ENCODE results near the gene SLC30A7.
"Not testable (repeated sequence)": the region's sequence is repeated elsewhere in the genome, so short reads cannot be mapped to it uniquely, and the experiment has no call there.

The SLC30A7 gene

DNA sequence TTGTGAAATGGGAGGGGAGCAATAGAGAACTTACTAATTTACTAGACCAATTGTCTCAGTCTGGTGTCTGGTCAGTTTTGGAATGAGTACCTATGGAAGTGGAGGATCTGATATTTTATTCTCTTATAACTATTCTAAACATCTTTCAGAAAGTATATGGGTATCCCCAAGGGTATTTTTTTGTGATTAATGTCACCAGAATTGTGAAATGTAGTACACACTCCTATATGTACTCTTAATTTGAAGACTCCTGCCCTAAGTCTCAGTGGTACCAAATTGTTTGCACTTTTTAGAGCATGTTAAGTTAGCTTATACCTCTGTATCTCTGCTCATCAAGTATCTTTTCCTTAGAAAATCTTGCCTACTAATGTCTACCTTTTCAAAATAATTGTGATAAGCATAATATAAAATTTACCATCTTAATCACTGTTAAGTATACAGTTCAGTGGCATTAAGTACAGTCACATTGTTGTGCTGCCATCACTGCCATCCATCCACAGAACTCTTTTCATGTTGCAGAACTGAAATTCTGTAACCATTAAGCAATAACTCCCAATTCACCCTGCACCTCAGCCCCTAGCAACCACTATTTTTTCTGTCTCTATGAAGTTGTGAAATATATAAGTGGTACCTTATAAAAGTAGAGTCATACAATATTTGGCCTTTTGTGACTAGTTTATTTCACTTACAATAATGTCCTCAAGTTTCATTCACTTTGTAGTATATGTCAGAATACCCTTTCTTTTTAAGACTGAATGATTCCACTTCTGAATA, 40.5 kb downstream of the SLC30A7 start:
- no peak for DNase-seq (ENCODE audit: low read depth, low spot score)

DNA sequence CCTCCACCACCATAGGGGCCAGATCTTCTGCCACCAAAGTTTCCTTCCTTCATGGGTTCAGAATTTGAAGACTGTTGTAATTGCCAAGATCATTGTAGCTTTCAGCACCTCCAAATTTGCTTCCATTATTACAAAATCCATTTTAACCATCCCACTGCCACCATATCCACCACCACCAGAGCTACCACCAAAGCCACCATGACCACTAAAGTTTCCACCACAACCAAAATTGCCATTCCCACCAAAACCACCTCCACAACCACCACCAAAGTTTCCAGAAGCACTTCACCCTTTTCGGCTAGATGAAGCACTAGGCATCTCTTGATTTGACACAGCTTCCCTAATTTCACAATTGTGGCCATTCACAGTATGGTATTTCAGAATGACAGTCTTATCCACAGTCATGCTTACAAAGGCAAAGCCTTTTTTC, 45.2 kb downstream of the SLC30A7 start:
- no peak for DNase-seq (ENCODE audit: low read depth, low spot score)

DNA sequence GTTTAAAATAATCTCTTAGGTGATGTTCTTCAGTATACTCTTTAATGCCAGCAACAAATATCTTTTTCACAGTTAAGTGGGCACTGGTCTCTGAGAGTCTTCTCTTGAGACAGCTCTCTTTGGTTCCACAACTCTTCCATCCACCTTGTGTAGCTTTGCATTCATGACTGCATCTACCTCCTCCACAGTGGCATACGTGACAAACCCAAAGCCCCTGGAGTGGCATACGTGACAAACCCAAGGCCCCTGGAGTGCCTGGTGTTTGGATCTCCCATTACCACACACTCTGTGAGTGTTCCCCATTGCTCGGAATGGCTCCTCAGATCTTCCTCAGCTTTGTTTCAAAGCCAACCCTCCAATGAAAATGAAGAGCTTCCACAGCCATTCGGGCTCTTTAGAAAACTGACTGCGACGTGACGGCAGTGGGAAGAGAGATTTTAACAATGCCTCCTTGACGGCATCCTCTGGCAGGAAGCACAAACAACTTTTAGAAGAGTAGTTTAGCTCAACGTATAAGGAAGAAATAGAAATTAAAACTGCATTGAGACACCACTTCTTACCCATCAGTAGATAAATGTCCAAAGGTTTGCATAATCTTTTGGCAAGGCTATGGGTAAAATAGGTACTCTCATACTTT, 45.8 kb downstream of the SLC30A7 start:
- DNase-seq (ENCODE audit: low read depth, low spot score): no peak

DNA sequence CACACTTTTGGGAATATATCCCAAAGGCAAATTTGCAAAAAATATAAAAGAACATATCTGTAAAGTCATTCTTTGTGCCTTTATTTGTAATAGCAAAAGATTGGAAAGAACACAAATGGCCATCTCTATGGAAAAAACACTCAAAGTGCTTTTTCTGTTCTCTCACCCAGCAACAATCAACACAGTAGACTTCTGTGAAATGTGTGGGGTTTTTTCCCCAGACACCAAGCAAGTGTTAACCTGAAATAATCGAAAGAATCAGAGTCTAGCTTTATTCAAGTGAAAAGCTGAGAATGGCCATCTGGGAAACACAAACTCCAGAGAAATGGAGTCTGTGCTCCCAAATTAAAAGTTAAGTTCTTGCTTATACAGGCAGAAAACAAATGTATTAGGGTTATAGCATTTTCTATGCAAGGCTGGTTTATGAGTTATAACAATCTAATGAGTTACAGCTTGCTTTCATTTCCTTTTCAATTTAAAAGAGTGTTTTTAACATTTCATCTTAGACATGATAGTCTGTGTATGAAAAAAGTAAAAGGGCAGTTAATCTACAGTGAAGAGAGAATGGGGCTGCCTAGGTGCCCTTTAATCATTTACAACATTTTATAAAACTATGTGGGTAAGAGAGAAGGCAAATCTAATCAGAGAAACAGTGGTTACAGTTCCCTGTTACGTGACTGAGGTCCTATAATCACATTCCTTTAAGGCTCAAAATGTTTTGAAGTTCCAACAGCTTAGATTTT, 46.6 kb downstream of the SLC30A7 start:
- no peak for DNase-seq (ENCODE audit: low read depth, low spot score)

DNA sequence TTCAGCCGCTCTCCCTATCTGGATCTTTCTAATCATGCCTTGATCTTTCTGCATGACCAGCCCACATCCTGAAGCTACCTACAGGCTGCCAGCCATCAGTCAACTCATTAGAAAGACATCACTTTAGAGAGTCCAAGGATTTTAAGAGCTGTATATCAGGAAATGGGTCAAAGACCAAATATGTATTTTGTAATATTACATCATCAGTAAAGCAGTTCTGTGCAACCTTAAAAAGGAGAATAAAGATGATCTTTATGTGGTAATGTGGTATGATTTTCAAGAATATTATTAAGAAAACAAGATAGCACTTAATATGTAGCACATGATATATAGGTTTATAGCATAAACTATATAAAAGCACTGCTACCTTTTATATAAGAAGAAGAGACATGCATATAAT, 47.6 kb downstream of the SLC30A7 start:
- DNase-seq (ENCODE audit: low read depth, low spot score): no peak

DNA sequence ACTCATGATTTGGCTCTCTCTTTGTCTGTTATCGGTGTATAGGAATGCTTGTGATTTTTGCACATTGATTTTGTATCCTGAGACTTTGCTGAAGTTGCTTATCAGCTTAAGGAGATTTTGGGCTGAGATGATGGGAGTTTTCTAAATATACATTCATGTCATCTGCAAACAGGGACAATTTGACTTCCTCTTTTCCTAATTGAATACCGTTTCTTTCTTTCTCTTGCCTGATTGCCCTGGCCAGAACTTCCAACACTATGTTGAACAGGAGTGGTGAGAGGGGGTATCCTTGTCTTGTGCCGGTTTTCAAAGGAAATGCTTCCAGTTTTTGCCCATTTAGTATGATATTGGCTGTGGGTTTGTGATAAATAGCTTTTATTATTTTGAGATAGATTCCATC, 50.2 kb downstream of the SLC30A7 start:
- not testable (repeated sequence) for DNase-seq (ENCODE audit: low read depth, low spot score)

GRCh38 chr1:100947816-100948215, 51.9 kb downstream of the SLC30A7 start:
- DNase-seq (ENCODE audit: low read depth, low spot score): not testable (repeated sequence)

DNA sequence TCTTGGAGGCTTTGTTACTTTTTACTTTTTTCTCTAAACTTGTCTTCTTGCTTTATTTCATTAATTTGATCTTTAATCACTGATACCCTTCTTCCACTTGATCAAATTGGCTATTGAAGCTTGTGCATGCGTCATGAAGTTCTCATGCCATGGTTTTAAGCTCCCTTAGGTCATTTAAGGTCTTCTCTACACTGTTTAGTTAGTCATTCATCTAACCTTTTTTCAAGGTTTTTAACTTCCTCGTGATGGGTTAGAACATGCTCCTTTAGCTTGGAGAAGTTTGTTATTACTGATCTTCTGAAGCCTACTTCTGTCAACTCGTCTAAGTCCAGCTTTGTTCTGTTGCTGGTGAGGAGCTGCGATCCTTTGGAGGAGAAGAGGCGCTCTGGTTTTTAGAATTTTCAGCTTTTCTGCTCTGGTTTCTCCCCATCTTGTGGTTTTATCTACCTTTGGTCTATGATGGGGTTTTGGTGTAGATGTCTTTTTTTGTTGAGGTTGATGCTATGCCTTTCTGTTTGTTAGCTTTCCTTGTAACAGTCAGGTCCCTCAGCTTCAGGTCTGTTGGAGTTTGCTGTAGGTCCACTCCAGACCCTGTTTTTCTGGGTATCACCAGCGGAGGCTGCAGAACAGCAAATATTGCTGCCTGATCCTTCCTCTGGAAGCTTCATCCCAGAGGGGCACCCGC, 53.0 kb downstream of the SLC30A7 start:
- not testable (repeated sequence) for DNase-seq (ENCODE audit: low read depth, low spot score)

DNA sequence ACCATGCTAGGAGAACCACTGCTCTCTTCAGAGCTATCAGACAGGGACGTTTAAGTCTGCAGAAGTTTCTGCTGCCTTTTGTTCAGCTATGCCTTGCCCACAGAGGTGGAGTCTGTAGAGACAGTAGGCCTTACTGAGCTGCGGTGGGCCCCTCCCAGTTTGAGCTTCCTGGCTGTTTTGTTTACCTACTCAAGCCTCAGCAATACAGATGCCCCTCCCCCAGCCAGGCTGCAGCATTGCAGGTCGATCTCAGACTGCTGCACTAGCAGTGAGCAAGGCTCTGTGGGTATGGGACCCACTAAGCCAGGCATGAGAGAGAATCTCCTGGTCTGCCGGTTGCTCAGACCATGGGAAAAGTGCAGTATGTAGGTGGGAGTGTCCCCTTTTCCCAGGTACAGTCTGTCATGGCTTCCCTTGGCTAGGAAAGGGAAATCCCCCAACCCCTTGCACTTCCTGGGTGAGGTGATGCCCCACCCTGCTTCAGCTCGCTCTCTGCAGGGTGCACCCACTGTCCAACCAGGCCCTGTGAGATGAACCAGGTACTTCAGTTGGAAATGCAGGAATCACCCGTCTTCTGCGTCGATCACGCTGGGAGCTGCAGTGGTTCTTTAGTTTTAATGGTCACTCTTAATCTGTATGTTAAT, 53.7 kb downstream of the SLC30A7 start:
- peak; percentile 70 for DNase-seq (ENCODE audit: low read depth, low spot score)

GRCh38 chr1:100950337-100950736, 54.4 kb downstream of the SLC30A7 start:
- DNase-seq (ENCODE audit: low read depth, low spot score): no peak

DNA sequence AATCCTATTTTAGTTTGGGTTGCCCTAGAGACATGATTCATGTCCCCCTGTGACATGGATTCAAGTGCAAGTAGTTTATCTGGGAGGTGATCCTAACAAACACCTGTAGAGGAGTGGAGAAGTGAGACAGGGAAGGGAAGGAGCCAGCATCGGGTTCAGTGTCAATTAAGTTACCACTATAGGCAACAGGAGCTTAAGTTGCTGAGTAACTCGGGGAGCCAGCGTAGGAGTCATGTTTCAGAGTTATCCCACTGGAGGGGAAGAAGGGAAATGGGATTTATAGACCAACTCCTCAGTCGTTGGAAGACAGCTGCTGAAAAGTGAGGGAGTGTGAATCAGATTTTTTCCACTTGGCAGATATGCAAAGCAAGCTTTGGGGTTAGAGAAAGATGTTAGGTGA, 54.9 kb downstream of the SLC30A7 start:
- DNase-seq (ENCODE audit: low read depth, low spot score): peak; percentile 3

DNA sequence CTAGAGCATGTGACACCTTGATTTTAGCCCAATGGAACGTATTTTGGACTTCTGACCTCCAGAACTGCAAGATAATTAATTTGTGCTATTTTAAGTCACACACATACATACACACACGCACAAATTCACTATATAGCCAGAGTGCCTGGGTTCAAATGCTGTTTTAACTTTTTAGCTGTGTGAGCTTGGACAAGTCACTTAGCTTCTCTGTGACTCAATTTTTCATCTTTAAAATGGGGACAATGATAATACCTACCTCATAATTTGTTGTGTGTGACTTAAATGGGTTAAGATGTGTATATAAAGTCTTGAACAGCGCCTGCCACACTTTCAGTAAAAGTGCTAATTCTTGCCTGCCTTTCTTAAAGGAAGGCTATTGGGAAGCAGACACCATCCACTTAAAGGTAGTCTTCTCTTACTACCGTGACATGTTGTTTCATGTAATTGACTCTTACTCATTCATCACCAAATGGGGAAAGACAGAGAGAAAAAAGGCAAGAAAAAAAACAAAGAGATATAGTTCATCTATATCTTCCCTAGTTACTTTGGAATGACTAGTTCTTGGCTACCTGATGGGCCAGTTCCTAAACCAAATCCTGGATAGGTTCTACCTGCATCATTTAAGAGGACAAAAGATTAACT, 56.3 kb downstream of the SLC30A7 start:
- DNase-seq (ENCODE audit: low read depth, low spot score): no peak

GRCh38 chr1:100952970-100953369, 57.1 kb downstream of the SLC30A7 start:
- DNase-seq (ENCODE audit: low read depth, low spot score): not testable (repeated sequence)

DNA sequence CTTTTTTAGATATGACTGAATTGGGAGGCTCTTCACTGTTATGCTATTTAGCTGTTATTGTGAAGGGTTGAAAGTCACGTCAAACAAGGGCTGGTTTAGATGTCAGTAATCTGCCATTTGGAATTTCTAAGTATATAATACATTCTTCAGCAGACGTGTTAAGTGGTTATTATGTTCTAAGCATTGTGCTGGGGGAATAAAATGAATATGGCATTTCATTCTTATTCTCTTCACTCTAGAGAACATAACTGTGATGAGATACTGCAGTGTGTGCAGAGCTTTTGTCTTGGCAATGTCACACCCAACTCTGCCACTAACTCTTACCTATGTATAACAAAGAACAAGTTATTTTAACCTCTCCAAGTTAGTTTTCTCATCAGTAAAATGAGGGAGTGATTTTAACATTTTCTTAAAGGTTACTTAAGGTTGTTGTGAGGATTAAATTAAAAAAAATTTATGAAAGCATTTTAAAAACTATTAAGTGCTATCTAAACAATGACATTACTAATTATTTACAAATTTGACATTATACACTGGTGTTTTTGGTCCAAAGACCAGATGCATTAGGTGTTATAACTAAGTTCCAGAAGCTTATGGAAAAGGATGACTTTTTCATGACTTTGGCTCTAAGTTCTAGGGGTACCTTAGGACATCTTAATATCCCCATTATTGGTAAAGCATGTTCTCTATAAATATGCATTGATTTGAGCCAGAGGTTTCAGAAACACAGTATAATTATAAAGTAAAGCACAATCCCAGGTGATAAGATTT, 58.3 kb downstream of the SLC30A7 start:
- no peak for DNase-seq (ENCODE audit: low read depth, low spot score)

DNA sequence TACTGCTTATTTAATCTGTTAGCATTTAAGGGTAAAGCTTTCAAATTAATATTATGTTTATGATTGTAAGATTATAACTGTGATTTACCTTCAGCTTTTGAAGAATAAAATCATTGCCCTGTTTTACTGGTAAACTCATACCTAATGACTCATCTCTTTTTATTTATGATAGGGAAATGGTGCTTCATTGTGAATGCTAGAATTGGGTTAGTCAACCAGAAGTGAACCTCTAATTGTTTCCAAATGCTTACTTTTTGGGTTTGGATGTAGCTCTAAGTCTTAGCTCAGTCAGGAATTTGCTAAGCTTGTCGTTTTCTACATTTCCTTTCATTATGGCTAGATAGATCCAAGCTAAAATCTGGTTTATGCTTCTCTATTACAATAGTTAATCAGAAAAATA, 59.4 kb downstream of the SLC30A7 start:
- DNase-seq (ENCODE audit: low read depth, low spot score): no peak

- DNase-seq (ENCODE audit: low read depth, low spot score): no peak
These were observed 63.7 kb downstream of the SLC30A7 start for GRCh38 chr1:100959502-100960060.

- DNase-seq (ENCODE audit: low read depth, low spot score): no peak
These were observed 64.2 kb downstream of the SLC30A7 start for GRCh38 chr1:100960098-100960497.

DNA sequence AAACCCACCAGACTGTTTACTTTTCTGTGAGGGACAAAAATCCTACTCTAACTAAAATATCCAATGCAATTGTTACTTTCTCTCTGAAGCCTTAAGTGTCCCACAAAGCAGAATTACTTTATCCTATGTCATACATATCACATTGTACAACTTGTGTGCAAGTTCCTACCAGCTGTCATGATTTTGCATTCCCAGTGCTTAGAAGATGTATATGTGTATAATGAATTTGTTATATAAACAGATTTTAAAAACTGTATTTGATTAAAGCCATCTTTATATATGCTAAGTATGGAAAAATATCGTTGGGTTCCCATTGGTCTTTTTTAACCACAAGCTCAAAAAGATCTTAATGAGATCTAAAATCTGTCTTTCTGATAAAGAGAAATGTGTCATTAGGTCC, 72.7 kb downstream of the SLC30A7 start:
- DNase-seq (ENCODE audit: low read depth, low spot score): no peak

DNA sequence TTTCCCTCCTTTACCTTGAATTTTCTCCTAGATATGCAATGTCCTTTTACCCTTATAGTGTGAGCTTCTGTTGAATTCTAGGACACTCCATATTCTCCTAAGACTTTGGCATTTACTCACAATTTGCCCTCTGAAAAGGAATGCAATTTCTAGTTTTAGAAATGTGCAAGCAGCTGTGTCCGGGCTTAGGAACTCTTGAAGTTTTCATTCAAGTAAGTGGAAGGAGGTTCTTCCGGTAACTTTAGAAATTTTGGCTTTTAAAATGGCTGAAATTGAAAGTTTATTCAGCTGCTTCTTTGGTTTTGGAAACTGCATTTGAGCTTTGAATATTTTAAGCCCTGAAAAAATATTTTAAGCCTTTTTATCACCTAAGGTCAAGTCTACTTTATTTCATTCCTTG, 73.4 kb downstream of the SLC30A7 start:
- DNase-seq (ENCODE audit: low read depth, low spot score): no peak

GRCh38 chr1:100971021-100971420, 75.1 kb downstream of the SLC30A7 start:
- no peak for DNase-seq (ENCODE audit: low read depth, low spot score)
